Suprapubic skin (tissue), 4 donors: ENCODE results near the gene IFT25. TPM values are rescaled to one million over a fixed set of nuclear protein-coding genes. Genes with fewer than 3 reads are reported as not detected.

ENCODE experiments used
- DNase-seq, 2 donors: peaks; one replicate each; pipeline ENCODE4 v3.0.0-alpha.2; 2019; ENCODE audit warnings: low spot score in 2 of 2
- H3K27ac ChIP-seq: fragments of 200-600 bp; sonication (generic); one replicate; pipeline ENCODE4 v1.5.1; 2019
- H3K27me3 ChIP-seq: fragments of 200-600 bp; sonication (generic); one replicate; pipeline ENCODE4 v1.5.1; 2019
- H3K36me3 ChIP-seq: fragments of 200-600 bp; sonication (generic); one replicate; pipeline ENCODE4 v1.5.1; 2019
- H3K4me1 ChIP-seq: fragments of 200-600 bp; sonication (generic); one replicate; pipeline ENCODE4 v1.5.1; 2019
- H3K4me3 ChIP-seq: fragments of 200-600 bp; sonication (generic); one replicate; pipeline ENCODE4 v1.5.1; 2019; ENCODE audit warnings: mild to moderate bottlenecking
- H3K9me3 ChIP-seq: fragments of 200-600 bp; sonication (generic); one replicate; pipeline ENCODE4 v1.5.1; 2019
- CTCF ChIP-seq, 2 donors: fragments of 200-600 bp in 1 of 2; fragments of 450-650 bp in 1 of 2; sonication (generic) in 1 of 2; IDR thresholded peaks; one replicate each; pipeline ENCODE4 v1.5.1; 2016 to 2019; ENCODE audit warnings: antibody characterized with exemption in 2 of 2, mild to moderate bottlenecking in 1 of 2, moderate library complexity in 1 of 2
- EP300 ChIP-seq: sonication (generic); formaldehyde crosslinking; IDR thresholded peaks from one replicate; pipeline ENCODE4 v1.6.1; 2017; ENCODE audit warnings: antibody characterized with exemption
- POLR2A ChIP-seq, 2 donors: fragments of 450-650 bp; IDR thresholded peaks; one replicate each; pipeline ENCODE4 v1.6.1; 2017; ENCODE audit warnings: antibody characterized with exemption in 2 of 2, mild to moderate bottlenecking in 2 of 2, moderate library complexity in 2 of 2
- POLR2AphosphoS5 ChIP-seq, 3 donors: sonication (generic); formaldehyde crosslinking; IDR thresholded peaks; one replicate each; pipeline ENCODE4 v1.6.1; 2017; ENCODE audit warnings: antibody characterized with exemption in 3 of 3
- whole genome bisulfite sequencing: methylation state at CpG from one replicate; pipeline ENCODE4 v1.1.5; 2018; 5-methylcytosine and 5-hydroxymethylcytosine counted together
- total RNA-seq, 4 donors: library from RNA; depleted of rRNA; stranded (reverse); fragments of >200 nt; gene quantifications; one replicate each; pipeline ENCODE4 v1.1.0, GENCODE V29; 2016

Gene IFT25
- total RNA-seq, 4 donors from 2014 or later, result 8.8 to 36.5 (median 13.8) TPM

- H3K9me3 ChIP-seq, result no peaks in the 10 kb centered on the region
- WGBS, result 82% methylated on average over 3 of the region's 3 CpGs
- peaks cover 44% of the 10 kb centered on the region for H3K36me3 ChIP-seq
Measured at GRCh38 chr1:53919675-53920066, 25.8 kb downstream of the IFT25 start.

GRCh38 chr1:53918343-53918742 lies 27.2 kb downstream of the IFT25 start:
- Histone ChIP-seq H3K4me3 (no peak overlapping the region), H3K36me3 (peaks cover 35% of the 10 kb centered on the region), H3K27me3 (no peaks in the 10 kb centered on the region), H3K4me1 (no peaks in the 10 kb centered on the region), H3K27ac (no peak overlapping the region), H3K9me3 (no peaks in the 10 kb centered on the region)
- WGBS, result 90% methylated on average over 5 of the region's 5 CpGs
- no peak for DNase-seq
- TF ChIP-seq POLR2A (IDR thresholded peaks at IDR 0.05) (no peak), EP300 (no peak), CTCF (IDR thresholded peaks at IDR 0.05) (no peak), POLR2AphosphoS5 (IDR thresholded peaks at IDR 0.05) (no peak)

More at GRCh38 chr1:53919675-53920066, 25.8 kb downstream of the IFT25 start:
- no peaks in the 10 kb centered on the region for H3K4me1 ChIP-seq
- H3K4me3 ChIP-seq, result no peak overlapping the region
- H3K27me3 ChIP-seq, result no peaks in the 10 kb centered on the region
- no peak for TF ChIP-seq POLR2A (IDR thresholded peaks at IDR 0.05)
- TF ChIP-seq CTCF (IDR thresholded peaks at IDR 0.05), result no peak
- no peak for TF ChIP-seq POLR2AphosphoS5 (IDR thresholded peaks at IDR 0.05)
- no peak for TF ChIP-seq EP300
- no peak overlapping the region for H3K27ac ChIP-seq
- no peak for DNase-seq

- Histone ChIP-seq H3K36me3 (peaks cover 22% of the 10 kb centered on the region), H3K9me3 (no peaks in the 10 kb centered on the region), H3K27me3 (no peaks in the 10 kb centered on the region), H3K4me3 (no peak overlapping the region), H3K4me1 (no peaks in the 10 kb centered on the region), H3K27ac (no peak overlapping the region)
- TF ChIP-seq EP300 (no peak), POLR2AphosphoS5 (IDR thresholded peaks at IDR 0.05) (no peak), POLR2A (IDR thresholded peaks at IDR 0.05) (no peak), CTCF (IDR thresholded peaks at IDR 0.05) (no peak)
- WGBS, result 82% methylated on average over 5 of the region's 5 CpGs
- no peak for DNase-seq
Measured at GRCh38 chr1:53913352-53914033, 32.0 kb downstream of the IFT25 start.

GRCh38 chr1:53911442-53911841 lies 34.1 kb downstream of the IFT25 start:
- TF ChIP-seq POLR2AphosphoS5 (IDR thresholded peaks at IDR 0.05) (no peak), EP300 (no peak), POLR2A (IDR thresholded peaks at IDR 0.05) (no peak), CTCF (IDR thresholded peaks at IDR 0.05) (no peak)
- DNase-seq, result no peak
- 95% methylated on average over 4 of the region's 4 CpGs for WGBS
- H3K27me3 ChIP-seq, result no peaks in the 10 kb centered on the region
- H3K4me3 ChIP-seq, result no peak overlapping the region
- H3K9me3 ChIP-seq, result no peaks in the 10 kb centered on the region
- no peaks in the 10 kb centered on the region for H3K4me1 ChIP-seq
- H3K27ac ChIP-seq, result no peak overlapping the region
- H3K36me3 ChIP-seq, result peaks cover 22% of the 10 kb centered on the region

- no peaks in the 10 kb centered on the region for H3K27me3 ChIP-seq
- no peak overlapping the region for H3K27ac ChIP-seq
- H3K36me3 ChIP-seq, result peaks cover 15% of the 10 kb centered on the region
- H3K9me3 ChIP-seq, result no peaks in the 10 kb centered on the region
- TF ChIP-seq POLR2A (IDR thresholded peaks at IDR 0.05) (no peak), POLR2AphosphoS5 (IDR thresholded peaks at IDR 0.05) (no peak), CTCF (IDR thresholded peaks at IDR 0.05) (no peak), EP300 (no peak)
- H3K4me1 ChIP-seq, result no peaks in the 10 kb centered on the region
- H3K4me3 ChIP-seq, result no peak overlapping the region
- WGBS, result 85% methylated on average over 3 of the region's 3 CpGs
- DNase-seq, result no peak
Measured at GRCh38 chr1:53909946-53910345, 35.6 kb downstream of the IFT25 start.
